ENCODE measurements around the gene OR2L2.

Gene OR2L2

GRCh38 chr1:248013229-248013710, 16.6 kb upstream of the OR2L2 start, which contains the start of gene OR2L5:
Gene OR2L5 (plus strand): TSS chr1:248013660. CDS start chr1:248021948, 8,288 bp downstream.
- no peak within 1 kb of the TSS for H3K27ac ChIP-seq
- H3K4me1 ChIP-seq (ENCODE audit: control insufficient read depth in 1 of 2, insufficient read depth in 1 of 2, low read depth in 1 of 2, low read length in 1 of 2), result no peaks in the 10 kb centered on the region
- H3K27me3 ChIP-seq, result no peaks in the 10 kb centered on the region
- peaks cover 3% of the 10 kb centered on the region for H3K9me3 ChIP-seq
- no peaks in the 10 kb centered on the region for H3K36me3 ChIP-seq
- no peak for TF ChIP-seq CTCF (IDR thresholded peaks at IDR 0.05)
- no peak within 1 kb of the TSS for H3K4me3 ChIP-seq (ENCODE audit: low read depth in 1 of 2, low read length in 1 of 2)

- H3K4me1 ChIP-seq (ENCODE audit: control insufficient read depth in 1 of 2, insufficient read depth in 1 of 2, low read depth in 1 of 2, low read length in 1 of 2), result no peaks in the 10 kb centered on the region
- no peaks in the 10 kb centered on the region for H3K27me3 ChIP-seq
- TF ChIP-seq CTCF (IDR thresholded peaks at IDR 0.05), result no peak
- no peaks in the 10 kb centered on the region for H3K36me3 ChIP-seq
- H3K9me3 ChIP-seq, result no peaks in the 10 kb centered on the region
- no peak overlapping the region for H3K4me3 ChIP-seq (ENCODE audit: low read depth in 1 of 2, low read length in 1 of 2)
- no peak overlapping the region for H3K27ac ChIP-seq
Observed at GRCh38 chr1:248015803-248016202, 14.1 kb upstream of the OR2L2 start.

- Histone ChIP-seq H3K9me3 (no peaks in the 10 kb centered on the region), H3K4me1 (ENCODE audit: control insufficient read depth in 1 of 2, insufficient read depth in 1 of 2, low read depth in 1 of 2, low read length in 1 of 2) (no peaks in the 10 kb centered on the region), H3K36me3 (no peaks in the 10 kb centered on the region), H3K27ac (no peak overlapping the region), H3K4me3 (ENCODE audit: low read depth in 1 of 2, low read length in 1 of 2) (no peak overlapping the region), H3K27me3 (no peaks in the 10 kb centered on the region)
- no peak for TF ChIP-seq CTCF (IDR thresholded peaks at IDR 0.05)
Observed at GRCh38 chr1:248045209-248045608, 15.3 kb downstream of the OR2L2 start.

GRCh38 chr1:248046536-248046935, 16.7 kb downstream of the OR2L2 start, which contains the start of gene OR2L3:
Gene OR2L3 (plus strand): TSS chr1:248046836. CDS start chr1:248060682, 13,846 bp downstream.
- Histone ChIP-seq H3K9me3 (no peaks in the 10 kb centered on the region), H3K27ac (no peak within 1 kb of the TSS), H3K27me3 (no peaks in the 10 kb centered on the region), H3K4me1 (ENCODE audit: control insufficient read depth in 1 of 2, insufficient read depth in 1 of 2, low read depth in 1 of 2, low read length in 1 of 2) (no peaks in the 10 kb centered on the region), H3K36me3 (no peaks in the 10 kb centered on the region), H3K4me3 (ENCODE audit: low read depth in 1 of 2, low read length in 1 of 2) (no peak within 1 kb of the TSS)
- TF ChIP-seq CTCF (IDR thresholded peaks at IDR 0.05), result no peak

GRCh38 chr1:248047008-248047407, 17.1 kb downstream of the OR2L2 start:
- Histone ChIP-seq H3K4me3 (ENCODE audit: low read depth in 1 of 2, low read length in 1 of 2) (no peak overlapping the region), H3K4me1 (ENCODE audit: control insufficient read depth in 1 of 2, insufficient read depth in 1 of 2, low read depth in 1 of 2, low read length in 1 of 2) (no peaks in the 10 kb centered on the region), H3K27me3 (no peaks in the 10 kb centered on the region), H3K27ac (no peak overlapping the region), H3K9me3 (no peaks in the 10 kb centered on the region), H3K36me3 (no peaks in the 10 kb centered on the region)
- TF ChIP-seq CTCF (IDR thresholded peaks at IDR 0.05), result no peak

- Histone ChIP-seq H3K27me3 (no peaks in the 10 kb centered on the region), H3K4me3 (ENCODE audit: low read depth in 1 of 2, low read length in 1 of 2) (no peak overlapping the region), H3K9me3 (no peaks in the 10 kb centered on the region), H3K36me3 (no peaks in the 10 kb centered on the region), H3K4me1 (ENCODE audit: control insufficient read depth in 1 of 2, insufficient read depth in 1 of 2, low read depth in 1 of 2, low read length in 1 of 2) (no peaks in the 10 kb centered on the region), H3K27ac (no peak overlapping the region)
- no peak for TF ChIP-seq CTCF (IDR thresholded peaks at IDR 0.05)
Observed at GRCh38 chr1:248054671-248055070, 24.8 kb downstream of the OR2L2 start.

Measured in neutrophil (primary cell).